DOHH2 (cell line): Measurements from ENCODE around the gene EPG5.

ENCODE experiments used
- H3F3A ChIP-seq: fragments of 200-600 bp; sonication (generic), shearing (Covaris generic); 2 replicates; pipeline ENCODE4 v1.6.0; 2016; ENCODE audit warnings: antibody characterized with exemption, mild to moderate bottlenecking; ENCODE audit not compliant: control insufficient read depth, insufficient read depth
- H3K27ac ChIP-seq: fragments of 200-600 bp; sonication (generic); 2 replicates; pipeline ENCODE4 v1.5.1; 2014; ENCODE audit warnings: low read depth, mild to moderate bottlenecking, low read length, moderate library complexity
- H3K27me3 ChIP-seq: fragments of 200-600 bp; sonication (generic); 2 replicates; pipeline ENCODE4 v1.6.1; 2014; ENCODE audit warnings: mild to moderate bottlenecking, low read length, mixed read lengths; ENCODE audit not compliant: control insufficient read depth
- H3K36me3 ChIP-seq: fragments of 200-600 bp; sonication (generic); 2 replicates; pipeline ENCODE4 v1.6.1; 2014; ENCODE audit warnings: mild to moderate bottlenecking, low read length, moderate library complexity, mixed read lengths; ENCODE audit not compliant: control insufficient read depth
- H3K4me1 ChIP-seq: fragments of 200-600 bp; sonication (generic); 2 replicates; pipeline ENCODE4 v1.6.1; 2014; ENCODE audit warnings: mild to moderate bottlenecking, low read length, mixed read lengths; ENCODE audit not compliant: control insufficient read depth
- H3K4me2 ChIP-seq: fragments of 200-600 bp; sonication (generic); 2 replicates; pipeline ENCODE4 v1.6.0; 2014; ENCODE audit warnings: mild to moderate bottlenecking, low read length, moderate library complexity
- H3K4me3 ChIP-seq: fragments of 200-600 bp; sonication (generic); 2 replicates; pipeline ENCODE4 v1.5.1; 2014; ENCODE audit warnings: mild to moderate bottlenecking, low read length, mixed read lengths
- H3K79me2 ChIP-seq: fragments of 200-600 bp; sonication (generic); 2 replicates; pipeline ENCODE4 v1.6.1; 2014; ENCODE audit warnings: mild to moderate bottlenecking, low read length, mixed read lengths; ENCODE audit not compliant: control insufficient read depth
- H3K9me2 ChIP-seq: fragments of 200-600 bp; sonication (generic); replicated peaks from 2 replicates; pipeline ENCODE4 v1.6.1; 2014; ENCODE audit warnings: mild to moderate bottlenecking, low read length, mixed read lengths; ENCODE audit not compliant: control insufficient read depth
- H3K9me3 ChIP-seq: fragments of 200-600 bp; sonication (generic); 2 replicates; pipeline ENCODE4 v1.6.1; 2014; ENCODE audit warnings: antibody characterized with exemption, low read length, mixed read lengths; ENCODE audit not compliant: control insufficient read depth, insufficient read depth
- H4K20me1 ChIP-seq: fragments of 200-600 bp; sonication (generic); 2 replicates; pipeline ENCODE4 v1.6.0; 2014; ENCODE audit warnings: low read depth, mild to moderate bottlenecking, antibody characterized with exemption, low read length, moderate library complexity; ENCODE audit not compliant: control insufficient read depth, insufficient read depth
- EZH2phosphoT487 ChIP-seq: fragments of 200-600 bp; sonication (generic); IDR thresholded peaks from 2 replicates; pipeline ENCODE4 v1.6.1; 2017; ENCODE audit warnings: borderline replicate concordance, mild to moderate bottlenecking, antibody characterized with exemption, low read length, moderate library complexity, mixed read lengths
- TF ChIP-seq, protein P1 (sequence below): fragments of 200-600 bp; sonication (generic); IDR thresholded peaks from one replicate; pipeline ENCODE4 v1.5.1; 2014; ENCODE audit warnings: antibody characterized with exemption, mild to moderate bottlenecking, low read depth, low read length; ENCODE audit not compliant: poor library complexity, severe bottlenecking

Gene EPG5, protein sequence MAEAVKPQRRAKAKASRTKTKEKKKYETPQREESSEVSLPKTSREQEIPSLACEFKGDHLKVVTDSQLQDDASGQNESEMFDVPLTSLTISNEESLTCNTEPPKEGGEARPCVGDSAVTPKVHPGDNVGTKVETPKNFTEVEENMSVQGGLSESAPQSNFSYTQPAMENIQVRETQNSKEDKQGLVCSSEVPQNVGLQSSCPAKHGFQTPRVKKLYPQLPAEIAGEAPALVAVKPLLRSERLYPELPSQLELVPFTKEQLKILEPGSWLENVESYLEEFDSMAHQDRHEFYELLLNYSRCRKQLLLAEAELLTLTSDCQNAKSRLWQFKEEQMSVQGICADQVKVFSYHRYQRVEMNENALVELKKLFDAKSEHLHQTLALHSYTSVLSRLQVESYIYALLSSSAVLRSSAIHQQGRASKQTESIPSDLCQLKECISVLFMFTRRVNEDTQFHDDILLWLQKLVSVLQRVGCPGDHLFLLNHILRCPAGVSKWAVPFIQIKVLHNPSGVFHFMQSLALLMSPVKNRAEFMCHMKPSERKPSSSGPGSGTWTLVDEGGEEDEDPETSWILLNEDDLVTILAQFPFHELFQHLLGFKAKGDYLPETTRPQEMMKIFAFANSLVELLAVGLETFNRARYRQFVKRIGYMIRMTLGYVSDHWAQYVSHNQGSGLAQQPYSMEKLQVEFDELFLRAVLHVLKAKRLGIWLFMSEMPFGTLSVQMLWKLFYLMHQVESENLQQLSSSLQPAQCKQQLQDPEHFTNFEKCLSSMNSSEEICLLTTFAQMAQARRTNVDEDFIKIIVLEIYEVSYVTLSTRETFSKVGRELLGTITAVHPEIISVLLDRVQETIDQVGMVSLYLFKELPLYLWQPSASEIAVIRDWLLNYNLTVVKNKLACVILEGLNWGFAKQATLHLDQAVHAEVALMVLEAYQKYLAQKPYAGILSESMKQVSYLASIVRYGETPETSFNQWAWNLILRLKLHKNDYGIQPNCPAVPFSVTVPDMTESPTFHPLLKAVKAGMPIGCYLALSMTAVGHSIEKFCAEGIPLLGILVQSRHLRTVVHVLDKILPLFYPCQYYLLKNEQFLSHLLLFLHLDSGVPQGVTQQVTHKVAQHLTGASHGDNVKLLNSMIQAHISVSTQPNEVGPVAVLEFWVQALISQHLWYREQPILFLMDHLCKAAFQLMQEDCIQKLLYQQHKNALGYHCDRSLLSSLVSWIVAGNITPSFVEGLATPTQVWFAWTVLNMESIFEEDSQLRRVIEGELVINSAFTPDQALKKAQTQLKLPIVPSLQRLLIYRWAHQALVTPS (N-terminal part only)

DNA sequence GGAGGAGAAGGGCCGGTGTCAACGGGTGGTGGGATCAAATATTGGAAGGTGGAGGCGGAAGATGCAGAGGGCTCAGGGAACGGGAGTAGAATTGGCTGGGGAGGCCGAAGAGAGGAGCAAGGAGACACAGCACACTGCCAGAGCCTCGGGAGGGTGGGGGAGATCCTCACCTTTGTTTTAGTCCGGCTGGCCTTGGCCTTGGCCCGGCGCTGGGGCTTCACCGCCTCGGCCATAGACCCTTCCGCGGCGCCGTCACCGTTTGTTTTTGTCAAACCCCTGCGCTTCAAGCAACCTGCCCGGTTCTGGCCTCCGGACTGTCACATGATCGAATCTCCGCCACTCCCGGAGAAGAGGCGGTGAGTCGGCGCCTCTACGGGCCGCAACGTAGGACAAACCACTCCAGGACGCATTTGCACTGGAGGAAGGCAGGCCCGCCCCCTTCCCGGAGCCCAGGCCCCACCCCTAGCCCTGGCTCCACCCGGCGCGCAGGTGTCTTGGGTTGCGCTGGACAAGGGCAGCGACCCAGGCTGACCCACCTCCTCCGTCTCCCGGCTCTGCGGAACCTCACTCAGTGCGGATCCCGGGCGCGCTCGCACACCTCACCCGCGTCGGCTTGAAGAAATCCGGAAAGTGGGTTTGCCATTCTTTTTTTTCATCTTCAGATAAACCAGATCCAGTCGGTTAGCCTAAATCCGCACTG is at the start of gene EPG5:
EPG5 (minus strand) TSS at position 323 of the 700 bp plus-strand sequence; CDS start at position 233, 90 bp downstream.
- no peak for TF ChIP-seq EZH2phosphoT487
- TF ChIP-seq, protein P1, sequence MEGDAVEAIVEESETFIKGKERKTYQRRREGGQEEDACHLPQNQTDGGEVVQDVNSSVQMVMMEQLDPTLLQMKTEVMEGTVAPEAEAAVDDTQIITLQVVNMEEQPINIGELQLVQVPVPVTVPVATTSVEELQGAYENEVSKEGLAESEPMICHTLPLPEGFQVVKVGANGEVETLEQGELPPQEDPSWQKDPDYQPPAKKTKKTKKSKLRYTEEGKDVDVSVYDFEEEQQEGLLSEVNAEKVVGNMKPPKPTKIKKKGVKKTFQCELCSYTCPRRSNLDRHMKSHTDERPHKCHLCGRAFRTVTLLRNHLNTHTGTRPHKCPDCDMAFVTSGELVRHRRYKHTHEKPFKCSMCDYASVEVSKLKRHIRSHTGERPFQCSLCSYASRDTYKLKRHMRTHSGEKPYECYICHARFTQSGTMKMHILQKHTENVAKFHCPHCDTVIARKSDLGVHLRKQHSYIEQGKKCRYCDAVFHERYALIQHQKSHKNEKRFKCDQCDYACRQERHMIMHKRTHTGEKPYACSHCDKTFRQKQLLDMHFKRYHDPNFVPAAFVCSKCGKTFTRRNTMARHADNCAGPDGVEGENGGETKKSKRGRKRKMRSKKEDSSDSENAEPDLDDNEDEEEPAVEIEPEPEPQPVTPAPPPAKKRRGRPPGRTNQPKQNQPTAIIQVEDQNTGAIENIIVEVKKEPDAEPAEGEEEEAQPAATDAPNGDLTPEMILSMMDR = no peak
- H3K27ac ChIP-seq = peak within 1 kb of the TSS; percentile 3

DNA sequence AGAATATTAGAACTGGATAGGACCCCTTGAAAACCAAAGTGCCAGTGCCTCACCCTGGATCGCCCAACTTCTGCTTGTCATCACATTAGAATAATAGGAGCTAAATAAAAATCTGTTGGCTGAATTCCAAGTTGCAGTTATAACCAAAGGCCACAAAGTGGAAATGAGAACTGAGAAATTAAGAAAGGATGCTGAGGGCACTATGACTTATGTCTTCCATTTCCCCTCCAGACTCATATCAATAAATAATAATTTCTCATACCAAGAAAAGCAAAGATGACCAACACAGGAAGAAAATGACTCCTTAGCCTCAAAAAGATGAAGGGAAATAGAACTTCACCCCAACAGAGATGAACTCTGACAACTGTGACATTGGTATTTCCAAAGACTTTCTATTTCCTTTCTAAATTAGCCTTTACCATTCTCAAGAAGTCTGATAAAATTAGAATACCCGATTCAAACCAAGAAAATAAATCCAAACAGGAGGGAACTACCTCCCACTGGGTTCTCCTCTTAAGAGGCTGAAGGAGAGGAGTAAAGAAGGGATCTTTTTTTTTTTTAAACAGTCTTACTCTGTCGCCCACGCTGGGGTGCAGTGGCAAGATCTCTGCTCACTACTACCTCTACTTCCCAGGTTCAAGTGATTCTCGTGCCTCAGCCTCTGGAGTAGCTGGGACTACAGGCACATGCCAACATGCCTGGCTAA is 46.5 kb upstream of the EPG5 start:
- Histone ChIP-seq H3K9me2 (no peaks in the 10 kb centered on the region), H3F3A (no peaks in the 10 kb centered on the region), H3K4me2 (peak overlapping the region; percentile 28; the same call in 1 of the 2 replicates), H3K4me3 (no peak overlapping the region), H3K27ac (no peak overlapping the region), H3K79me2 (no peaks in the 10 kb centered on the region), H3K4me1 (peaks cover 18% of the 10 kb centered on the region), H4K20me1 (no peaks in the 10 kb centered on the region), H3K27me3 (peaks cover 6% of the 10 kb centered on the region), H3K9me3 (no peaks in the 10 kb centered on the region), H3K36me3 (no peaks in the 10 kb centered on the region)
- no peak for TF ChIP-seq EZH2phosphoT487
- TF ChIP-seq, protein P1 = no peak

More for the DNA sequence above, at the start of gene EPG5:
- Histone ChIP-seq H3K36me3 (peaks cover 6% of the 10 kb centered on the region; the same call in 1 of the 2 replicates), H3F3A (no peaks in the 10 kb centered on the region), H4K20me1 (no peaks in the 10 kb centered on the region), H3K9me3 (no peaks in the 10 kb centered on the region), H3K4me2 (peak within 1 kb of the TSS; percentile 77), H3K4me1 (peaks cover 6% of the 10 kb centered on the region), H3K27me3 (peaks cover 2% of the 10 kb centered on the region; the same call in 1 of the 2 replicates), H3K9me2 (no peaks in the 10 kb centered on the region), H3K4me3 (peak within 1 kb of the TSS; percentile 80), H3K79me2 (peaks cover 29% of the 10 kb centered on the region)

DNA sequence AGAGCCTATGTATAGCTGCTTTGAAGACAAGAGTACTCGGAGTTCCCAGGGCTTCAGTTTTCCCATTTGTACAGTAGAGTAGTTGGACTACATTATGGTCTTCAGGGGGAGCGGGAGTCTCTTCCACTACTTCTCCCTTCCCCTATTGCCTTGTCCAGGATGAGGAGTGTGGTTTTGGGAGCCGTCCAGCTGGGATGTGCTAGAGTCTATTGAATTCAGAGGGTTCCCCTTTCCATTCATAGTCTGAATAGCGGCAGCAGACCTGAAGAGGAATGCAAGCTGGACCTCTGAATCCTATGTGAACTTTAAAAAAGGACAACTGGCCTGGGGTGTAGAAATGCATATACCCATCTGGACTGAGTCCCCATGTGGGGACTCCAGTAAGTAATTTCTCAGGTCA is 43.5 kb upstream of the EPG5 start:
- TF ChIP-seq EZH2phosphoT487 = no peak
- TF ChIP-seq, protein P1 = no peak
- Histone ChIP-seq H3K36me3 (no peaks in the 10 kb centered on the region), H3K4me1 (peaks cover 18% of the 10 kb centered on the region), H4K20me1 (no peaks in the 10 kb centered on the region), H3K4me2 (no peak overlapping the region), H3K27ac (no peak overlapping the region), H3F3A (no peaks in the 10 kb centered on the region), H3K9me3 (no peaks in the 10 kb centered on the region), H3K4me3 (no peak overlapping the region), H3K27me3 (no peaks in the 10 kb centered on the region), H3K9me2 (no peaks in the 10 kb centered on the region), H3K79me2 (no peaks in the 10 kb centered on the region)
